Smooth muscle cell (in vitro differentiated cells): Measurements from ENCODE around the gene PRKAG2. TPM values are rescaled to one million over a fixed set of nuclear protein-coding genes. Genes with fewer than 3 reads are reported as not detected.

ENCODE experiments used
- DNase-seq: peaks from one replicate; lab custom pipeline; 2025; ENCODE audit not compliant: unreplicated experiment; lab: John Stamatoyannopoulos, UW
- H2AFZ ChIP-seq: fragments of 200-600 bp; sonication (generic); 2 replicates; pipeline ENCODE4 v1.6.0; 2016; ENCODE audit warnings: antibody characterized with exemption, low read depth, mild to moderate bottlenecking
- H3F3A ChIP-seq: fragments of 200-600 bp; sonication (generic); 2 replicates; pipeline ENCODE4 v1.6.0; 2017; ENCODE audit warnings: antibody characterized with exemption, low read depth
- H3K27ac ChIP-seq: fragments of 200-600 bp; sonication (generic); 2 replicates; pipeline ENCODE4 v1.5.1; 2016; ENCODE audit warnings: low read depth, mild to moderate bottlenecking
- H3K27me3 ChIP-seq: fragments of 200-600 bp; sonication (generic); 2 replicates; pipeline ENCODE4 v1.6.1; 2016; ENCODE audit warnings: low read depth, mild to moderate bottlenecking
- H3K36me3 ChIP-seq: fragments of 200-600 bp; sonication (generic); 2 replicates; pipeline ENCODE4 v1.5.1; 2016; ENCODE audit warnings: low read depth
- H3K4me1 ChIP-seq: fragments of 200-600 bp; sonication (generic); 2 replicates; pipeline ENCODE4 v1.5.1; 2016; ENCODE audit warnings: low read depth
- H3K4me2 ChIP-seq: fragments of 200-600 bp; sonication (generic); 2 replicates; pipeline ENCODE4 v1.6.0; 2016; ENCODE audit warnings: mild to moderate bottlenecking
- H3K4me3 ChIP-seq: fragments of 200-600 bp; sonication (generic); 2 replicates; pipeline ENCODE4 v1.5.1; 2016; ENCODE audit warnings: mild to moderate bottlenecking
- H3K79me2 ChIP-seq: fragments of 200-600 bp; sonication (generic); 2 replicates; pipeline ENCODE4 v1.6.0; 2016; ENCODE audit warnings: low read depth, mild to moderate bottlenecking
- H3K9ac ChIP-seq: fragments of 200-600 bp; sonication (generic); 2 replicates; pipeline ENCODE4 v1.6.0; 2016; ENCODE audit warnings: low read depth
- H3K9me3 ChIP-seq: fragments of 200-600 bp; sonication (generic); replicated peaks from 2 replicates; pipeline ENCODE4 v1.5.1; 2016; ENCODE audit warnings: low read depth
- H4K20me1 ChIP-seq: fragments of 200-600 bp; sonication (generic); 2 replicates; pipeline ENCODE4 v1.6.0; 2016; ENCODE audit warnings: low read depth
- WGBS: methylation state at CpG from one replicate; pipeline ENCODE4 v1.1.7; 2016; ENCODE audit warnings: low lambda C conversion rate; 5-methylcytosine and 5-hydroxymethylcytosine counted together
- polyA plus RNA-seq: library from polyadenylated mRNA; unstranded; fragments of >200 nt; fragmentation: Nextera tagmentation; extraction: Ambion mirVana; gene quantifications from 2 replicates; pipeline ENCODE4 v1.2.1, GENCODE V29; 2016
- total RNA-seq: library from RNA; depleted of rRNA; stranded (reverse); fragments of >200 nt; gene quantifications from 2 replicates; pipeline ENCODE4 v1.2.3, GENCODE V29; 2014
- TF ChIP-seq, protein P1 (sequence below): fragments of 200-600 bp; sonication (generic); IDR thresholded peaks from 2 replicates; pipeline ENCODE4 v1.5.1; 2017; ENCODE audit warnings: borderline replicate concordance, mild to moderate bottlenecking, antibody characterized with exemption; ENCODE audit not compliant: insufficient read depth, poor library complexity, severe bottlenecking

Gene PRKAG2
- total and polyA plus RNA-seq, 2 experiments from 2014 or later = 3.5 to 3.9 TPM

DNA sequence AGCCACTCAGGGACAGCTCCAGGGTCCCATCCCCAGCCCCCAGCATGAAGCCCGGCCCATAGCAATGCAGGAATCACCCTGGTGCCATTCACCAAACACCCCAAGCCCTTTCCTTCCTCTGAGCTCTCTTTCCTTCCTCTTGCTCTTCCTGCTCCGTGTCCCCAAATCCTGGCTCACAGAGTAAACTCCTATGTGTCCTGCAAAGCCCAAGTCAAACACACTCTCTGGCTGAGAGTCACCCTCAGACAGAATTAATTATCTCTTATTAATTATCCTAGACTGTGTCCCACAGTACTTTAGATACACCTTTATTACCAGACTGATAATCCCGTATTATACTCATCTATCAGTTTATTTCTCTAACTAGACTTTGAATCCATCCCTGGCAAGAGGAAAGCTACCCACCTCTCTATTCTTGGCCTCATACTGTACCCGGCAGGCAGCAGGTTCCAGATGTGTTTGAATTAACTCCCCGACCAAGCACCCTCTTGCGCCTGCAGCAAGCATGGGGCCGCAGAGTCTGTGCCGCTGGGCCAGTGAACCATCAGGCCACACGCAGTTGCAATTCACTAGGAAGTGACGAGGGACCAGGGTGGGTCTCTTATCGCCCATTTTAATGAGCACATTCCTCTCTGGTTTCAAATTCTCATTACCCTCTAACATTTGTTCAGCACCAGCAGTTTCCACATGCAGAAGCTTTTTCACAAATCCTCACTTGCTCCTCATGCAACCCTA lies 86.7 kb downstream of the PRKAG2 start:
- no peaks in the 10 kb centered on the region for H3K4me1 ChIP-seq
- TF ChIP-seq, protein P1, sequence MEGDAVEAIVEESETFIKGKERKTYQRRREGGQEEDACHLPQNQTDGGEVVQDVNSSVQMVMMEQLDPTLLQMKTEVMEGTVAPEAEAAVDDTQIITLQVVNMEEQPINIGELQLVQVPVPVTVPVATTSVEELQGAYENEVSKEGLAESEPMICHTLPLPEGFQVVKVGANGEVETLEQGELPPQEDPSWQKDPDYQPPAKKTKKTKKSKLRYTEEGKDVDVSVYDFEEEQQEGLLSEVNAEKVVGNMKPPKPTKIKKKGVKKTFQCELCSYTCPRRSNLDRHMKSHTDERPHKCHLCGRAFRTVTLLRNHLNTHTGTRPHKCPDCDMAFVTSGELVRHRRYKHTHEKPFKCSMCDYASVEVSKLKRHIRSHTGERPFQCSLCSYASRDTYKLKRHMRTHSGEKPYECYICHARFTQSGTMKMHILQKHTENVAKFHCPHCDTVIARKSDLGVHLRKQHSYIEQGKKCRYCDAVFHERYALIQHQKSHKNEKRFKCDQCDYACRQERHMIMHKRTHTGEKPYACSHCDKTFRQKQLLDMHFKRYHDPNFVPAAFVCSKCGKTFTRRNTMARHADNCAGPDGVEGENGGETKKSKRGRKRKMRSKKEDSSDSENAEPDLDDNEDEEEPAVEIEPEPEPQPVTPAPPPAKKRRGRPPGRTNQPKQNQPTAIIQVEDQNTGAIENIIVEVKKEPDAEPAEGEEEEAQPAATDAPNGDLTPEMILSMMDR = no peak
- no peak overlapping the region for H3K27ac ChIP-seq
- no peaks in the 10 kb centered on the region for H3F3A ChIP-seq
- H3K79me2 ChIP-seq = no peaks in the 10 kb centered on the region
- no peaks in the 10 kb centered on the region for H3K9me3 ChIP-seq
- no peaks in the 10 kb centered on the region for H3K36me3 ChIP-seq
- no peak for DNase-seq
- H3K4me2 ChIP-seq = no peak overlapping the region
- WGBS = 95% methylated on average over 11 of the region's 11 CpGs
- no peak overlapping the region for H2AFZ ChIP-seq
- H3K27me3 ChIP-seq = no peaks in the 10 kb centered on the region
- H3K4me3 ChIP-seq = no peak overlapping the region
- no peak overlapping the region for H3K9ac ChIP-seq
- no peaks in the 10 kb centered on the region for H4K20me1 ChIP-seq

DNA sequence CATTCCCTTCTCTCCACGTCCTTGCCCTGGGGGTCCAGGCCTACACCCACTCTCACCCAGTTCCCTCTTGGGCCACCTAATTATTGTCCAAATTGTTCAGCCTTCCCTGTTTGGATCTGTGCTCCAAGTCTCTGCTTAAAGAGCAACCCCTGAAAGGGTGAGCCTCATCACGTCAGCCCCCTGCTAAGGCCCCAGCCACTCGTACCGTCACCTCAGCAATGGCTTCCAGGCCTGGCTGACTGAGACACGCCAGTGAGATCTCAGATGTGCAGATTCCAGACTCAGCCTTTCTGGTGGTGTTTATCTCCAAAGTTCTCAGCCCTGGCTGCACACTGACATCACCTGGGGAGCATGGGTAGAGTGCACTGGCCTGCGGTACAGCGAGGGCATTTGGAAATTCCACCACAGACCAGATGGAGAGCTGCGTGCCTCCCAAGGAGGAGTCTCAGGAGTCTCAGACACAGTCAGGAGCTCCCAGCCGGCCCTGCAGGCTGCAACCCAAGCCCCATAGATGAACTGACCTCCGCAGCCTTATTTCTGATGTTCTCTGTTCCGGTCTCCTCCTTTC lies 87.5 kb downstream of the PRKAG2 start:
- H3K9ac ChIP-seq = no peak overlapping the region

DNA sequence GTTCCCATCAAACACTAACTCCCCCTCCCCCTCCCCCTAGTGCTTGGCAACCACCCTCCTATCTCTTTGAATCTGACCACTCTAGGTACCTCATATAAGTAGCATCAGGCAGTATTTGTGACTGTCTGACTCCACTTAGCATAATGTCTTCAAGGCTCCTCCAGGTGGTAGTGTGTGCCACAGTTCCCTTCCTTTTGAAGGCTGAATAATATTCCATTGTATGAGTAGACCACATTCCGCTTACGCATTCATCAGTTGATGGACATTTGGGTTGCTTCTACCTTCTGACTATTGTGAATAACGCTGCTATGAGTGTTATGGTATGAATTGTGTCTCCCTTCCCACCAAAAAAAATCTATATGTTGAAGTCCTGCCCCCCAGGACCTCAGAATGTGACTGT lies 89.6 kb downstream of the PRKAG2 start:
- Histone ChIP-seq H3F3A (no peaks in the 10 kb centered on the region), H2AFZ (no peak overlapping the region), H3K9ac (no peak overlapping the region), H3K36me3 (no peaks in the 10 kb centered on the region), H3K4me3 (no peak overlapping the region), H3K79me2 (no peaks in the 10 kb centered on the region), H4K20me1 (no peaks in the 10 kb centered on the region), H3K9me3 (no peaks in the 10 kb centered on the region), H3K4me1 (peaks cover 4% of the 10 kb centered on the region), H3K4me2 (no peak overlapping the region), H3K27ac (no peak overlapping the region), H3K27me3 (peaks cover 4% of the 10 kb centered on the region)
- no peak for DNase-seq
- TF ChIP-seq, protein P1 = no peak
- WGBS = 94% methylated on average over 3 of the region's 3 CpGs

More for the DNA sequence above, 87.5 kb downstream of the PRKAG2 start:
- Histone ChIP-seq H3K27me3 (no peaks in the 10 kb centered on the region), H3K4me1 (no peaks in the 10 kb centered on the region), H3K4me3 (no peak overlapping the region), H3K36me3 (no peaks in the 10 kb centered on the region), H3K27ac (no peak overlapping the region), H3K9me3 (no peaks in the 10 kb centered on the region), H4K20me1 (no peaks in the 10 kb centered on the region), H2AFZ (no peak overlapping the region), H3K4me2 (no peak overlapping the region), H3K79me2 (no peaks in the 10 kb centered on the region), H3F3A (no peaks in the 10 kb centered on the region)
- 90% methylated on average over 11 of the region's 11 CpGs for WGBS
- no peak for DNase-seq
- TF ChIP-seq, protein P1 = no peak
